WTC11 (cell line): ENCODE data around the gene OR1J1. TPM values are rescaled to one million over a fixed set of nuclear protein-coding genes. Genes with fewer than 3 reads are reported as not detected.

ENCODE experiments used
- ATAC-seq: fragments of 200-7000 bp; cut with Tn5 transposase; 2 replicates; pipeline ENCODE4 v1.10.0; 2021; ENCODE audit warnings: mild to moderate bottlenecking, moderate library complexity
- CTCF ChIA-PET: fragments of 300-600 bp; sonication (Branson Sonifier 250); formaldehyde crosslinking; loops from one replicate; lab custom pipeline; 2021; ENCODE audit warnings: antibody characterized with exemption; lab: Charles Lee
- POLR2A ChIA-PET: fragments of 350-600 bp; sonication (Branson Sonifier 250); formaldehyde crosslinking; loops from one replicate; lab custom pipeline; 2021; ENCODE audit warnings: antibody characterized with exemption; lab: Charles Lee
- DNase-seq: peaks from one replicate; pipeline ENCODE4 v3.0.0; 2021; ENCODE audit warnings: low spot score
- H3K27ac Mint-ChIP-seq: 2 replicates; pipeline ENCODE4 v1.8.0; 2021; ENCODE audit warnings: mixed read lengths
- H3K27me3 Mint-ChIP-seq: 2 replicates; pipeline ENCODE4 v1.8.0; 2021; ENCODE audit warnings: low read depth, mild to moderate bottlenecking, moderate library complexity, mixed read lengths
- H3K36me3 Mint-ChIP-seq: 2 replicates; pipeline ENCODE4 v1.8.0; 2021; ENCODE audit warnings: mixed read lengths
- H3K4me1 Mint-ChIP-seq: 2 replicates; pipeline ENCODE4 v1.8.0; 2022; ENCODE audit warnings: mixed read lengths
- H3K4me3 Mint-ChIP-seq: 2 replicates; pipeline ENCODE4 v1.8.0; 2021; ENCODE audit warnings: mild to moderate bottlenecking, moderate library complexity, mixed read lengths
- H3K9me3 Mint-ChIP-seq: 2 replicates; pipeline ENCODE4 v1.8.0; 2021; ENCODE audit warnings: mixed read lengths
- CBFB ChIP-seq: sonication (generic); formaldehyde crosslinking; IDR thresholded peaks from 2 replicates; pipeline ENCODE4 v1.8.1; 2022; ENCODE audit warnings: mild to moderate bottlenecking, low read depth, missing genetic modification reagents
- CDX4 ChIP-seq: fragments of 250-450 bp; sonication (Bioruptor Pico); IDR thresholded peaks from 2 replicates; pipeline ENCODE4 v1.9.0; 2021; ENCODE audit warnings: moderate library complexity, mild to moderate bottlenecking, inconsistent platforms, borderline replicate concordance
- CREB1 ChIP-seq: sonication (generic); formaldehyde crosslinking; IDR thresholded peaks from 2 replicates; pipeline ENCODE4 v1.8.0; 2023; ENCODE audit warnings: mild to moderate bottlenecking, missing genetic modification reagents
- ELF4 ChIP-seq: sonication (generic); formaldehyde crosslinking; IDR thresholded peaks from 2 replicates; pipeline ENCODE4 v1.8.1; 2022; ENCODE audit warnings: low read depth, mild to moderate bottlenecking, moderate library complexity, missing genetic modification reagents
- HMGA2 ChIP-seq: fragments of 250-450 bp; sonication (Bioruptor Pico); IDR thresholded peaks from 2 replicates; pipeline ENCODE4 v1.4.0; 2021; ENCODE audit warnings: mild to moderate bottlenecking, moderate library complexity
- HMGXB4 ChIP-seq: sonication (generic); formaldehyde crosslinking; IDR thresholded peaks from 2 replicates; pipeline ENCODE4 v1.8.1; 2023; ENCODE audit warnings: mild to moderate bottlenecking, moderate library complexity, missing genetic modification reagents
- MYBL2 ChIP-seq: sonication (generic); formaldehyde crosslinking; IDR thresholded peaks from 2 replicates; pipeline ENCODE4 v1.8.1; 2023; ENCODE audit warnings: mild to moderate bottlenecking, moderate library complexity, missing genetic modification reagents
- PREB ChIP-seq: sonication (generic); formaldehyde crosslinking; IDR thresholded peaks from 2 replicates; pipeline ENCODE4 v1.8.1; 2022; ENCODE audit warnings: mild to moderate bottlenecking, missing genetic modification reagents, moderate library complexity, borderline replicate concordance
- RORB ChIP-seq: fragments of 250-450 bp; sonication (Bioruptor Pico); IDR thresholded peaks from 2 replicates; pipeline ENCODE4 v1.9.0; 2021; ENCODE audit warnings: mild to moderate bottlenecking
- SMAD4 ChIP-seq: sonication (generic); formaldehyde crosslinking; IDR thresholded peaks from 2 replicates; pipeline ENCODE4 v1.8.0; 2022; ENCODE audit warnings: mild to moderate bottlenecking, missing genetic modification reagents
- ZMAT4 ChIP-seq: fragments of 250-450 bp; sonication (Bioruptor Pico); IDR thresholded peaks from 2 replicates; pipeline ENCODE4 v1.9.0; 2021; ENCODE audit warnings: mild to moderate bottlenecking
- ZNF671 ChIP-seq: fragments of 250-450 bp; sonication (Bioruptor Pico); IDR thresholded peaks from 2 replicates; pipeline ENCODE4 v1.8.0; 2021; ENCODE audit warnings: mild to moderate bottlenecking
- ZSCAN18 ChIP-seq: fragments of 250-450 bp; sonication (Bioruptor Pico); IDR thresholded peaks from 2 replicates; pipeline ENCODE4 v2.1.2; 2022; ENCODE audit warnings: mild to moderate bottlenecking, moderate library complexity
- total RNA-seq: library from RNA; stranded (reverse); gene quantifications from 3 replicates; pipeline ENCODE4 v1.2.3, GENCODE V29; 2021
- TF ChIP-seq, protein P1 (sequence below): fragments of 200-600 bp; IDR thresholded peaks from 2 replicates; pipeline ENCODE4 v1.8.0; 2022; ENCODE audit warnings: antibody characterized with exemption

Gene OR1J1
- total RNA-seq, 1 experiment from 2014 or later: not detected

GRCh38 chr9:122518226-122518625, 40.5 kb upstream of the OR1J1 start (continued):
- no peak for TF ChIP-seq PREB (CRISPR knock-in tag)
- TF ChIP-seq ZSCAN18: no peak
- no peak for TF ChIP-seq ELF4 (CRISPR knock-in tag)
- TF ChIP-seq HMGA2 (CRISPR knock-in tag): no peak
- no peak for TF ChIP-seq SMAD4 (CRISPR knock-in tag)
- TF ChIP-seq CDX4: no peak
- TF ChIP-seq ZMAT4 (CRISPR knock-in tag): no peak

DNA sequence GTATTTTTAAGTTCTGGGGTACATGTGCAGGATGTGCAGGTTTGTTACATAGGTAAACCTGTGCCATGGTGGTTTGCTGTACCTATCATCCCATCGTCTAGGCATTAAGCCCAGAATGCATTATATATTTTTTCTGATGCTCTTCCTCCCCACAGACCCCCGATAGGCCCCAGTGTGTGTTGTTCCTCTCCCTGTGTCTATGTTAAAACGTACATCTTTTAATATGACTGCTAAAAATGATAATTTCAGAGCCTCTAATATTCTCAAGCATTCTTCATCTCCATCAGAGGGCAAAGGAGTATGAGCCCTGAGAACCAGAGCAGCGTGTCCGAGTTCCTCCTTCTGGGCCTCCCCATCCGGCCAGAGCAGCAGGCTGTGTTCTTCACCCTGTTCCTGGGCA, 32.8 kb upstream of the OR1J1 start, which contains the start of gene OR1J2:
TSS of gene OR1J2 (plus strand) at position 301 of the 400 bp plus-strand sequence. CDS start at position 301, 0 bp downstream.
- H3K4me3 Mint-ChIP-seq: no peak within 1 kb of the TSS
- ATAC-seq (no peak), DNase-seq (no peak)
- TF ChIP-seq CREB1 (CRISPR knock-in tag): no peak
- no peak for TF ChIP-seq PREB (CRISPR knock-in tag)
- no peak for TF ChIP-seq MYBL2 (CRISPR knock-in tag)
- no peak within 1 kb of the TSS for H3K27ac Mint-ChIP-seq
- CTCF ChIA-PET: no interaction called here
- H3K9me3 Mint-ChIP-seq: peaks cover 77% of the 10 kb centered on the region
- H3K4me1 Mint-ChIP-seq: no peaks in the 10 kb centered on the region
- H3K27me3 Mint-ChIP-seq: peaks cover 79% of the 10 kb centered on the region
- POLR2A ChIA-PET: no interaction called here
- H3K36me3 Mint-ChIP-seq: peaks cover 12% of the 10 kb centered on the region

DNA sequence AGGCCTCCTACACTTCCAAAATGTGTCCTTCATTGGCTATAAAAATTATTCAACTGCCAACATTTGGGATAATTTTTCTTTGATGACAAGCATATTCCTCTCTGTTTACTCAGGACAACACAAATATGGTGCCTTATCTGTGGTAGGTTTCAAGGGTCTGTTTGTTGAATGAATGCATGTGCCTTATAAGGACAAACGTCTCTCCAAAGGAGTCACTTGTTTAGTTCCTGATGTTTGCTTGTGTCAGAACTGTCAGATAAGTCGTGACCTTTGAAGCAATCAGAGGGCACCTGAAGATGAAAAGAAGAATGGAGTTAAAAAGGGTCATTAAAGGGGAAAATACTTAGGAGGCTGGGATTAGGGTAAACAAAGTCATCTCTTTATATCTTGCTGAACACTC, 29.2 kb upstream of the OR1J1 start:
- Mint-ChIP-seq H3K4me1 (no peaks in the 10 kb centered on the region), H3K9me3 (peaks cover 49% of the 10 kb centered on the region), H3K4me3 (no peak overlapping the region), H3K27ac (no peak overlapping the region), H3K27me3 (peaks cover 56% of the 10 kb centered on the region), H3K36me3 (peaks cover 18% of the 10 kb centered on the region)
- TF ChIP-seq ZMAT4 (CRISPR knock-in tag) (no peak), RORB (CRISPR knock-in tag) (no peak), HMGXB4 (CRISPR knock-in tag) (no peak), ZNF671 (CRISPR knock-in tag) (no peak)
- ATAC-seq: no peak
- no peak for DNase-seq
- ChIA-PET POLR2A (no interaction called here), CTCF (no interaction called here)

GRCh38 chr9:122498883-122499288, 21.2 kb upstream of the OR1J1 start:
- DNase-seq (peak; percentile 27), ATAC-seq (peak; percentile 94)
- H3K36me3 Mint-ChIP-seq: peaks cover 20% of the 10 kb centered on the region; the same call in 1 of the 2 replicates
- TF ChIP-seq, protein P1, sequence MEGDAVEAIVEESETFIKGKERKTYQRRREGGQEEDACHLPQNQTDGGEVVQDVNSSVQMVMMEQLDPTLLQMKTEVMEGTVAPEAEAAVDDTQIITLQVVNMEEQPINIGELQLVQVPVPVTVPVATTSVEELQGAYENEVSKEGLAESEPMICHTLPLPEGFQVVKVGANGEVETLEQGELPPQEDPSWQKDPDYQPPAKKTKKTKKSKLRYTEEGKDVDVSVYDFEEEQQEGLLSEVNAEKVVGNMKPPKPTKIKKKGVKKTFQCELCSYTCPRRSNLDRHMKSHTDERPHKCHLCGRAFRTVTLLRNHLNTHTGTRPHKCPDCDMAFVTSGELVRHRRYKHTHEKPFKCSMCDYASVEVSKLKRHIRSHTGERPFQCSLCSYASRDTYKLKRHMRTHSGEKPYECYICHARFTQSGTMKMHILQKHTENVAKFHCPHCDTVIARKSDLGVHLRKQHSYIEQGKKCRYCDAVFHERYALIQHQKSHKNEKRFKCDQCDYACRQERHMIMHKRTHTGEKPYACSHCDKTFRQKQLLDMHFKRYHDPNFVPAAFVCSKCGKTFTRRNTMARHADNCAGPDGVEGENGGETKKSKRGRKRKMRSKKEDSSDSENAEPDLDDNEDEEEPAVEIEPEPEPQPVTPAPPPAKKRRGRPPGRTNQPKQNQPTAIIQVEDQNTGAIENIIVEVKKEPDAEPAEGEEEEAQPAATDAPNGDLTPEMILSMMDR: peak; percentile 60
- TF ChIP-seq CBFB: no peak
- H3K9me3 Mint-ChIP-seq: peaks cover 72% of the 10 kb centered on the region
- H3K27ac Mint-ChIP-seq: no peak overlapping the region
- H3K4me1 Mint-ChIP-seq: 0 out of 2 replicates have a peak, but pooled peaks cover 2% of the 10 kb centered on the region
- ChIA-PET CTCF (interaction anchor here (0.6 to 1.9 kb wide), 20 partner anchors 9 to 493 kb away, joined by 3 to 19 read pairs (median 4); no protein-coding TSS in a partner anchor), POLR2A (no interaction called here)
- H3K4me3 Mint-ChIP-seq: no peak overlapping the region
- peaks cover 49% of the 10 kb centered on the region for H3K27me3 Mint-ChIP-seq
